ENCODE data around the gene NAALADL2.

DNA sequence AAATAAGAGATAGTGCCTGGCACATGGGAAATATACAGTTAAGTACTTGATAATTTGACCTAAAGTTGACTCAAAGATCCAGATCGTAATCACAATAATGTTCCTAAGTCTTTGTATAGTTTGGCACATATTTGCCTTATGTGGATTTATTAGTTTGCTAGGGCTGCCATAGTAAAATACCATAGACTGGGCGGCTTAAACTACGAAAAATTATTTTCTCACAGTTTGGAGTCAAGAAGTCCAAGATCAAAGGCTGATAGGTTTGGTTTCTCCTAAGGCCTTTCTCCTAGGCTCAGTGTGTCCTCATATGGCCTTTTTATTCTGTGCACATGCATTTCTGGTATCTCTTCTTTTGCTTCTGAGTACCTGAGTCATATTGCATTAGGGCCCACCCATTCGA is 453.7 kb downstream of the NAALADL2 start:
- TF ChIP-seq, protein P1, sequence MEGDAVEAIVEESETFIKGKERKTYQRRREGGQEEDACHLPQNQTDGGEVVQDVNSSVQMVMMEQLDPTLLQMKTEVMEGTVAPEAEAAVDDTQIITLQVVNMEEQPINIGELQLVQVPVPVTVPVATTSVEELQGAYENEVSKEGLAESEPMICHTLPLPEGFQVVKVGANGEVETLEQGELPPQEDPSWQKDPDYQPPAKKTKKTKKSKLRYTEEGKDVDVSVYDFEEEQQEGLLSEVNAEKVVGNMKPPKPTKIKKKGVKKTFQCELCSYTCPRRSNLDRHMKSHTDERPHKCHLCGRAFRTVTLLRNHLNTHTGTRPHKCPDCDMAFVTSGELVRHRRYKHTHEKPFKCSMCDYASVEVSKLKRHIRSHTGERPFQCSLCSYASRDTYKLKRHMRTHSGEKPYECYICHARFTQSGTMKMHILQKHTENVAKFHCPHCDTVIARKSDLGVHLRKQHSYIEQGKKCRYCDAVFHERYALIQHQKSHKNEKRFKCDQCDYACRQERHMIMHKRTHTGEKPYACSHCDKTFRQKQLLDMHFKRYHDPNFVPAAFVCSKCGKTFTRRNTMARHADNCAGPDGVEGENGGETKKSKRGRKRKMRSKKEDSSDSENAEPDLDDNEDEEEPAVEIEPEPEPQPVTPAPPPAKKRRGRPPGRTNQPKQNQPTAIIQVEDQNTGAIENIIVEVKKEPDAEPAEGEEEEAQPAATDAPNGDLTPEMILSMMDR (IDR thresholded peaks at IDR 0.05), result no peak
- no peak for TF ChIP-seq POLR2AphosphoS5 (IDR thresholded peaks at IDR 0.05; ENCODE audit: low read depth, low read length)
- no peak for TF ChIP-seq SIN3A (IDR thresholded peaks at IDR 0.05; ENCODE audit: borderline replicate concordance, insufficient read depth, low read depth, low read length)
- TF ChIP-seq, protein P2, sequence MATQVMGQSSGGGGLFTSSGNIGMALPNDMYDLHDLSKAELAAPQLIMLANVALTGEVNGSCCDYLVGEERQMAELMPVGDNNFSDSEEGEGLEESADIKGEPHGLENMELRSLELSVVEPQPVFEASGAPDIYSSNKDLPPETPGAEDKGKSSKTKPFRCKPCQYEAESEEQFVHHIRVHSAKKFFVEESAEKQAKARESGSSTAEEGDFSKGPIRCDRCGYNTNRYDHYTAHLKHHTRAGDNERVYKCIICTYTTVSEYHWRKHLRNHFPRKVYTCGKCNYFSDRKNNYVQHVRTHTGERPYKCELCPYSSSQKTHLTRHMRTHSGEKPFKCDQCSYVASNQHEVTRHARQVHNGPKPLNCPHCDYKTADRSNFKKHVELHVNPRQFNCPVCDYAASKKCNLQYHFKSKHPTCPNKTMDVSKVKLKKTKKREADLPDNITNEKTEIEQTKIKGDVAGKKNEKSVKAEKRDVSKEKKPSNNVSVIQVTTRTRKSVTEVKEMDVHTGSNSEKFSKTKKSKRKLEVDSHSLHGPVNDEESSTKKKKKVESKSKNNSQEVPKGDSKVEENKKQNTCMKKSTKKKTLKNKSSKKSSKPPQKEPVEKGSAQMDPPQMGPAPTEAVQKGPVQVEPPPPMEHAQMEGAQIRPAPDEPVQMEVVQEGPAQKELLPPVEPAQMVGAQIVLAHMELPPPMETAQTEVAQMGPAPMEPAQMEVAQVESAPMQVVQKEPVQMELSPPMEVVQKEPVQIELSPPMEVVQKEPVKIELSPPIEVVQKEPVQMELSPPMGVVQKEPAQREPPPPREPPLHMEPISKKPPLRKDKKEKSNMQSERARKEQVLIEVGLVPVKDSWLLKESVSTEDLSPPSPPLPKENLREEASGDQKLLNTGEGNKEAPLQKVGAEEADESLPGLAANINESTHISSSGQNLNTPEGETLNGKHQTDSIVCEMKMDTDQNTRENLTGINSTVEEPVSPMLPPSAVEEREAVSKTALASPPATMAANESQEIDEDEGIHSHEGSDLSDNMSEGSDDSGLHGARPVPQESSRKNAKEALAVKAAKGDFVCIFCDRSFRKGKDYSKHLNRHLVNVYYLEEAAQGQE (IDR thresholded peaks at IDR 0.05; ENCODE audit: insufficient read depth in 1 of 2, low read depth in 2 of 2, low read length in 1 of 2), result no peak
